ENCODE data around the gene ZNF320.
A peak's percentile ranks its signal among the peaks of the same experiment; 100 is the strongest.
"Not testable (repeated sequence)": the region's sequence is repeated elsewhere in the genome, so short reads cannot be mapped to it uniquely, and the experiment has no call there.

ZNF320 gene

GRCh38 chr19:52922841-52923777 is 25.7 kb upstream of the ZNF320 start, which contains the start of gene ZNF888:
TSS of gene ZNF888 (minus strand) at chr19:52923428. CDS start at chr19:52917873, 5,555 bp downstream.
- peak; percentile 78 for DNase-seq (ENCODE audit: low spot score)

GRCh38 chr19:52917531-52917930 is 20.1 kb upstream of the ZNF320 start:
- DNase-seq (ENCODE audit: low spot score) = no peak

GRCh38 chr19:52910648-52911047 is 13.2 kb upstream of the ZNF320 start:
- DNase-seq (ENCODE audit: low spot score) = no peak

- not testable (repeated sequence) for DNase-seq (ENCODE audit: low spot score)
These were observed 6.8 kb upstream of the ZNF320 start for GRCh38 chr19:52904052-52904780.

- no peak for DNase-seq (ENCODE audit: low spot score)
These were observed 4.4 kb upstream of the ZNF320 start for GRCh38 chr19:52901842-52902241.

GRCh38 chr19:52898596-52898995 is 1.2 kb upstream of the ZNF320 start:
- not testable (repeated sequence) for DNase-seq (ENCODE audit: low spot score)

GRCh38 chr19:52898101-52898500 is 666 bp upstream of the ZNF320 start:
- DNase-seq (ENCODE audit: low spot score) = no peak

GRCh38 chr19:52896431-52897137 is 851 bp downstream of the ZNF320 start:
- no peak for DNase-seq (ENCODE audit: low spot score)

- DNase-seq (ENCODE audit: low spot score) = no peak
These were observed 6.1 kb downstream of the ZNF320 start for GRCh38 chr19:52891336-52891735.

- no peak for DNase-seq (ENCODE audit: low spot score)
These were observed 7.5 kb downstream of the ZNF320 start for GRCh38 chr19:52889931-52890330.

- no peak for DNase-seq (ENCODE audit: low spot score)
These were observed 8.4 kb downstream of the ZNF320 start for GRCh38 chr19:52889076-52889475.

- no peak for DNase-seq (ENCODE audit: low spot score)
These were observed 16.5 kb downstream of the ZNF320 start for GRCh38 chr19:52880895-52881389.

- not testable (repeated sequence) for DNase-seq (ENCODE audit: low spot score)
These were observed 24.4 kb downstream of the ZNF320 start for GRCh38 chr19:52872996-52873395.

- DNase-seq (ENCODE audit: low spot score) = no peak
These were observed 26.0 kb downstream of the ZNF320 start for GRCh38 chr19:52871466-52871865.

GRCh38 chr19:52868031-52868430 is 29.4 kb downstream of the ZNF320 start:
- DNase-seq (ENCODE audit: low spot score) = not testable (repeated sequence)

- peak; percentile 39 for DNase-seq (ENCODE audit: low spot score)
These were observed 39.9 kb downstream of the ZNF320 start, which contains the start of gene ZNF468 for GRCh38 chr19:52857378-52858191. TSS of gene ZNF468 (minus strand) at chr19:52857619. CDS start at chr19:52854272, 3,347 bp downstream.

- DNase-seq (ENCODE audit: low spot score) = not testable (repeated sequence)
These were observed 40.7 kb downstream of the ZNF320 start for GRCh38 chr19:52856540-52857377.
